ENCODE results near the gene KAZN.

The KAZN gene

GRCh38 chr1:14647777-14648176, 49.3 kb downstream of the KAZN start:
- no peak for DNase-seq (ENCODE audit: low read depth in 2 of 2)

- DNase-seq (ENCODE audit: low read depth in 2 of 2), result no peak
Observed at GRCh38 chr1:14648391-14648790, 49.9 kb downstream of the KAZN start.

- DNase-seq (ENCODE audit: low read depth in 2 of 2), result no peak
Observed at GRCh38 chr1:14648896-14649855, 50.7 kb downstream of the KAZN start.

- DNase-seq (ENCODE audit: low read depth in 2 of 2), result no peak
Observed at GRCh38 chr1:14649976-14650375, 51.5 kb downstream of the KAZN start.

GRCh38 chr1:14650951-14651350, 52.5 kb downstream of the KAZN start:
- no peak for DNase-seq (ENCODE audit: low read depth in 2 of 2)

GRCh38 chr1:14652840-14653239, 54.4 kb downstream of the KAZN start:
- DNase-seq (ENCODE audit: low read depth in 2 of 2), result no peak

- DNase-seq (ENCODE audit: low read depth in 2 of 2), result no peak
Observed at GRCh38 chr1:14653461-14653960, 55.0 kb downstream of the KAZN start.

- DNase-seq (ENCODE audit: low read depth in 2 of 2), result no peak
Observed at GRCh38 chr1:14654554-14654953, 56.1 kb downstream of the KAZN start.

- DNase-seq (ENCODE audit: low read depth in 2 of 2), result no peak
Observed at GRCh38 chr1:14655385-14655784, 56.9 kb downstream of the KAZN start.

GRCh38 chr1:14656384-14656937, 58.0 kb downstream of the KAZN start:
- no peak for DNase-seq (ENCODE audit: low read depth in 2 of 2)

GRCh38 chr1:14658642-14659041, 60.2 kb downstream of the KAZN start:
- no peak for DNase-seq (ENCODE audit: low read depth in 2 of 2)

GRCh38 chr1:14659913-14660312, 61.4 kb downstream of the KAZN start:
- DNase-seq (ENCODE audit: low read depth in 2 of 2), result no peak

GRCh38 chr1:14660801-14661200, 62.3 kb downstream of the KAZN start:
- DNase-seq (ENCODE audit: low read depth in 2 of 2), result no peak

- DNase-seq (ENCODE audit: low read depth in 2 of 2), result no peak
Observed at GRCh38 chr1:14661222-14661621, 62.7 kb downstream of the KAZN start.

- DNase-seq (ENCODE audit: low read depth in 2 of 2), result no peak
Observed at GRCh38 chr1:14662116-14662515, 63.6 kb downstream of the KAZN start.

- no peak for DNase-seq (ENCODE audit: low read depth in 2 of 2)
Observed at GRCh38 chr1:14663773-14664172, 65.3 kb downstream of the KAZN start.

GRCh38 chr1:14666373-14666772, 67.9 kb downstream of the KAZN start:
- DNase-seq (ENCODE audit: low read depth in 2 of 2), result no peak

- DNase-seq (ENCODE audit: low read depth in 2 of 2), result no peak
Observed at GRCh38 chr1:14666962-14667650, 68.6 kb downstream of the KAZN start.

GRCh38 chr1:14667651-14667984, 69.1 kb downstream of the KAZN start:
- no peak for DNase-seq (ENCODE audit: low read depth in 2 of 2)

- no peak for DNase-seq (ENCODE audit: low read depth in 2 of 2)
Observed at GRCh38 chr1:14668538-14668937, 70.1 kb downstream of the KAZN start.

- no peak for DNase-seq (ENCODE audit: low read depth in 2 of 2)
Observed at GRCh38 chr1:14672005-14672404, 73.5 kb downstream of the KAZN start.

GRCh38 chr1:14674030-14674429, 75.5 kb downstream of the KAZN start:
- DNase-seq (ENCODE audit: low read depth in 2 of 2), result no peak

GRCh38 chr1:14676400-14676799, 77.9 kb downstream of the KAZN start:
- DNase-seq (ENCODE audit: low read depth in 2 of 2), result no peak

Measured in stimulated activated CD8-positive, alpha-beta memory T cell treated with anti-CD3 and anti-CD28 coated beads, Interleukin-7, amount 100 ng/mL, for 1 hour (primary cell).